ENCODE measurements around the gene SVEP1.

GRCh38 chr9:110626101-110626829 is 46.7 kb upstream of the SVEP1 start:
- no peak for TF ChIP-seq ESRRG (CRISPR knock-in tag; IDR thresholded peaks at IDR 0.05)
- TF ChIP-seq, protein P1, sequence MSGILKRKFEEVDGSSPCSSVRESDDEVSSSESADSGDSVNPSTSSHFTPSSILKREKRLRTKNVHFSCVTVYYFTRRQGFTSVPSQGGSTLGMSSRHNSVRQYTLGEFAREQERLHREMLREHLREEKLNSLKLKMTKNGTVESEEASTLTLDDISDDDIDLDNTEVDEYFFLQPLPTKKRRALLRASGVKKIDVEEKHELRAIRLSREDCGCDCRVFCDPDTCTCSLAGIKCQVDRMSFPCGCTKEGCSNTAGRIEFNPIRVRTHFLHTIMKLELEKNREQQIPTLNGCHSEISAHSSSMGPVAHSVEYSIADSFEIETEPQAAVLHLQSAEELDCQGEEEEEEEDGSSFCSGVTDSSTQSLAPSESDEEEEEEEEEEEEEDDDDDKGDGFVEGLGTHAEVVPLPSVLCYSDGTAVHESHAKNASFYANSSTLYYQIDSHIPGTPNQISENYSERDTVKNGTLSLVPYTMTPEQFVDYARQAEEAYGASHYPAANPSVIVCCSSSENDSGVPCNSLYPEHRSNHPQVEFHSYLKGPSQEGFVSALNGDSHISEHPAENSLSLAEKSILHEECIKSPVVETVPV (CRISPR knock-in tag; IDR thresholded peaks at IDR 0.05): no peak
- TF ChIP-seq TOX (CRISPR knock-in tag; IDR thresholded peaks at IDR 0.05; ENCODE audit: borderline replicate concordance): no peak

Measured in SK-N-SH treated with all-trans-retinoic acid at 6 μM for 48 hours (cell line).